Transverse colon (tissue), 4 donors: ENCODE measurements around the gene HMX2. TPM values are rescaled to one million over a fixed set of nuclear protein-coding genes. Genes with fewer than 3 reads are reported as not detected.

Experiments
- DNase-seq: peaks from one replicate; pipeline ENCODE4 v3.0.0-alpha.2; 2019
- H3K27ac ChIP-seq, 4 donors: fragments of 200-600 bp; sonication (generic); 2 replicates each; pipeline ENCODE4 v1.5.1; 2016 to 2018; ENCODE audit warnings: inconsistent platforms in 4 of 4
- H3K27me3 ChIP-seq: fragments of 200-600 bp; sonication (generic); 2 replicates; pipeline ENCODE4 v1.5.1; 2017; ENCODE audit warnings: inconsistent platforms
- H3K36me3 ChIP-seq, 4 donors: fragments of 200-600 bp; sonication (generic); 2 replicates each; pipeline ENCODE4 v1.5.1; 2017 to 2019; ENCODE audit warnings: inconsistent platforms in 4 of 4
- H3K4me1 ChIP-seq, 4 donors: fragments of 200-600 bp; sonication (generic); 2 replicates each; pipeline ENCODE4 v1.5.1; 2017 to 2020; ENCODE audit warnings: inconsistent platforms in 4 of 4
- H3K4me3 ChIP-seq, 4 donors: fragments of 200-600 bp; sonication (generic); 1 replicate in 1 of 4; 2 replicates in 3 of 4; pipeline versions ENCODE4 v1.5.1 to v1.6.1; 2017 to 2019; ENCODE audit warnings: inconsistent platforms in 4 of 4
- H3K9me3 ChIP-seq, 2 donors: fragments of 200-600 bp; sonication (generic); 2 replicates each; pipeline ENCODE4 v1.5.1; 2017 to 2019; ENCODE audit warnings: inconsistent platforms in 2 of 2
- EP300 ChIP-seq: sonication (generic); formaldehyde crosslinking; IDR thresholded peaks from one replicate; pipeline ENCODE4 v1.6.1; 2017; ENCODE audit warnings: antibody characterized with exemption, low read depth
- POLR2A ChIP-seq: fragments of 450-650 bp; IDR thresholded peaks from one replicate; pipeline ENCODE4 v1.6.1; 2016; ENCODE audit warnings: antibody characterized with exemption, mild to moderate bottlenecking, moderate library complexity
- POLR2AphosphoS5 ChIP-seq, 3 donors: sonication (generic); formaldehyde crosslinking; IDR thresholded peaks; one replicate each; pipeline ENCODE4 v1.6.1; 2016; ENCODE audit warnings: antibody characterized with exemption in 3 of 3
- WGBS, 2 donors: methylation state at CpG; one replicate each; pipeline ENCODE4 v1.1.5; 2018; ENCODE audit warnings: low coverage in 1 of 2; 5-methylcytosine and 5-hydroxymethylcytosine counted together
- in situ Hi-C, 4 donors: fragments of 200-750 bp; cut with MboI; loops; one replicate each; pipeline versions ENCODE4 v1.15.0 to v1.15.1; 2017; ENCODE audit warnings: low sequenced_read_pairs in 3 of 4, low pct_ligation_motif_present in 1 of 4, low pct_unique_long_range_greater_than_20kb in 1 of 4
- intact Hi-C: fragments of 100-400 bp; cut with DNase I; formaldehyde crosslinking; loops from one replicate; pipeline ENCODE4 v1.15.1; 2023; ENCODE audit warnings: low total_unique reads
- total RNA-seq, 4 donors: library from RNA; depleted of rRNA; stranded (reverse); fragments of >200 nt; gene quantifications; one replicate each; pipeline ENCODE4 v1.1.0, GENCODE V29; 2016
- TF ChIP-seq, protein P1 (sequence below), 5 experiments: fragments of 200-600 bp in 3 of 5; fragments of 450-650 bp in 2 of 5; sonication (generic) in 3 of 5; IDR thresholded peaks; 1 replicate in 2 of 5; 2 replicates in 3 of 5; pipeline ENCODE4 v1.5.1; 2016 to 2017; ENCODE audit warnings: antibody characterized with exemption in 5 of 5, inconsistent platforms in 3 of 5, mild to moderate bottlenecking in 2 of 5, moderate library complexity in 1 of 5

HMX2 gene
- total RNA-seq, 4 donors from 2014 or later, result 0.41 to 0.64 TPM; not detected in 2

DNA sequence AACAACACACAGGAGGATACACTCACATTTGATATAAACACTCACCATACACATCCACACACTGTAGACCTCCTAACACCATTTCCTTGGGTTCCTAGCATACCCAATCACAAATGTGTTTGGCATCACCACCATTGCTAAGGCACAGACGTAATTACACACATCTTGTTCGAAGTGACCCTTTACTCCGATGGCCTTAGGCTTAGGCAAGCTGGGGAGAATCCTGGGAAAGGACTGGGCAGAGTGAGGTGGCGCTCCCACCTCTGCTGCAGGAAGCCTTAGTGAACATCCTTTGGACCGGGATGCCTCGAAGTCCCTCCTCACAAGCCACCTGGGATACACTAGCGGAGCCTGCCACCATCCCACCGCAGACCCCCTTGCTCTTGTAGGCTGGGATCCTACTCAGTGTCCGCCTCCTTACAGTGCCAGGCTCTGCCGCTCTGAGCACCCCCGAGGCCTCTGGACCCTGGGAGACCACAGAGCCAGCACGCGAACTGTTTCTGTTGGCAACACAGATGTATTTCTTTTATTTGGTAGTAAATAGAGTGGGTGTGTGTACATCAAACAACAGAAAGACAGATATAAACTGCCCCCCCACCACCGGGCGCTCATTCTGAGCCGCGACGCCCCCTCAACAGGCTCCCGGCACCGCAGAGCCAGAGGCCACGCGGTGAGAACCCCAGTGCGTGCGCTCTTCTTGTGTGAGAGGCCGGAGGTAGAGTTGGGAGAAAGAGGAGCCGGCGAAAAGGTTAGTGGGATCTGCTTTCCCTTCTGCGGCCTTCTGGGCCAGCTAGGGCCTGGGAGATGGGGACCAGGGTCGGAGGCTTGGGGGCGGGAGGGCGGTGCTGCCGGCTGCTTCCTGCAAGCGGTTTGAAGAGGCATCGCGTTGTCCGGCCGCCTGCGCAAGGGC is 5.9 kb upstream of the HMX2 start:
- H3K4me1 ChIP-seq, result peaks cover 6 to 44% (median 19%) of the 10 kb centered on the region in 4 donors
- no peak for DNase-seq
- H3K9me3 ChIP-seq, result no peaks in the 10 kb centered on the region
- no peak overlapping the region for H3K4me3 ChIP-seq
- no peak overlapping the region for H3K27ac ChIP-seq
- intact Hi-C loops (no loop called here), in situ Hi-C loops (loop anchor here in 1 of 4 donors (25.0 kb wide), 1 partner anchor 420 kb away; no protein-coding TSS in a partner anchor)
- H3K36me3 ChIP-seq, result no peaks in the 10 kb centered on the region
- WGBS, 2 donors, result 25 to 26% methylated on average over 13 to 38 of the region's 38 CpGs
- no peak for TF ChIP-seq POLR2A
- TF ChIP-seq, protein P1, sequence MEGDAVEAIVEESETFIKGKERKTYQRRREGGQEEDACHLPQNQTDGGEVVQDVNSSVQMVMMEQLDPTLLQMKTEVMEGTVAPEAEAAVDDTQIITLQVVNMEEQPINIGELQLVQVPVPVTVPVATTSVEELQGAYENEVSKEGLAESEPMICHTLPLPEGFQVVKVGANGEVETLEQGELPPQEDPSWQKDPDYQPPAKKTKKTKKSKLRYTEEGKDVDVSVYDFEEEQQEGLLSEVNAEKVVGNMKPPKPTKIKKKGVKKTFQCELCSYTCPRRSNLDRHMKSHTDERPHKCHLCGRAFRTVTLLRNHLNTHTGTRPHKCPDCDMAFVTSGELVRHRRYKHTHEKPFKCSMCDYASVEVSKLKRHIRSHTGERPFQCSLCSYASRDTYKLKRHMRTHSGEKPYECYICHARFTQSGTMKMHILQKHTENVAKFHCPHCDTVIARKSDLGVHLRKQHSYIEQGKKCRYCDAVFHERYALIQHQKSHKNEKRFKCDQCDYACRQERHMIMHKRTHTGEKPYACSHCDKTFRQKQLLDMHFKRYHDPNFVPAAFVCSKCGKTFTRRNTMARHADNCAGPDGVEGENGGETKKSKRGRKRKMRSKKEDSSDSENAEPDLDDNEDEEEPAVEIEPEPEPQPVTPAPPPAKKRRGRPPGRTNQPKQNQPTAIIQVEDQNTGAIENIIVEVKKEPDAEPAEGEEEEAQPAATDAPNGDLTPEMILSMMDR (IDR thresholded peaks at IDR 0.05), result no peak
- no peak for TF ChIP-seq POLR2AphosphoS5 (IDR thresholded peaks at IDR 0.05)
- peaks cover 100% of the 10 kb centered on the region for H3K27me3 ChIP-seq

DNA sequence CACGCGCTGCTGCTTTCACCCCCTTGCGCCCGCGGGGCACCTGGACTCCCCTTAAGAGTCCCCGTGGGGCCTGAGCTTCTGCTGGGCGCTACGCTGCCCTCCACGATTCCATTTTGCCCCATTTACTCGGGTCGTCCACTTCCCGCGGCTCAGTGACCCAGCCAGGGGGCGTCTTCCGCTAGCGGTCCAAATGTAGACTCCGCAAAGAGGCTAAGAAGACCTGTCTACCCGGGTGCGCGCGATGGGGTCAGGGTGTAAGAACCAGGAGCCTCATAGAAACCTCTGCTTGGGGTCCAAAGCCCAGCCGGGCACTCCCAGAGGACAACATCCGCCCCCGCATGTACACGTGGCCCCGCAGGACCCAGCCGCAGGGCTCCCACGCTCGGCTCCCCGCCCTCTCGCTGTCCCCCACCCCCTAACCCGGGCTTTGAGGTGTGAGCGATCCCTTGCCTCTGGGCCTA is 5.2 kb upstream of the HMX2 start:
- no peak for DNase-seq
- H3K4me1 ChIP-seq, result peaks cover 0 to 40% (median 15%) of the 10 kb centered on the region in 4 donors
- in situ Hi-C loops (loop anchor here in 1 of 4 donors (25.0 kb wide), 1 partner anchor 420 kb away; no protein-coding TSS in a partner anchor), intact Hi-C loops (no loop called here)
- peaks cover 100% of the 10 kb centered on the region for H3K27me3 ChIP-seq
- 14% methylated on average over 28 of the region's 33 CpGs; no CpG with 5 or more reads in 1 of the 2 donors for WGBS, 2 donors
- H3K36me3 ChIP-seq, result no peaks in the 10 kb centered on the region
- no peaks in the 10 kb centered on the region for H3K9me3 ChIP-seq
- no peak overlapping the region for H3K27ac ChIP-seq
- no peak overlapping the region for H3K4me3 ChIP-seq
- TF ChIP-seq, protein P1 (IDR thresholded peaks at IDR 0.05), result no peak
- TF ChIP-seq EP300 (no peak), POLR2A (no peak), POLR2AphosphoS5 (IDR thresholded peaks at IDR 0.05) (no peak)

DNA sequence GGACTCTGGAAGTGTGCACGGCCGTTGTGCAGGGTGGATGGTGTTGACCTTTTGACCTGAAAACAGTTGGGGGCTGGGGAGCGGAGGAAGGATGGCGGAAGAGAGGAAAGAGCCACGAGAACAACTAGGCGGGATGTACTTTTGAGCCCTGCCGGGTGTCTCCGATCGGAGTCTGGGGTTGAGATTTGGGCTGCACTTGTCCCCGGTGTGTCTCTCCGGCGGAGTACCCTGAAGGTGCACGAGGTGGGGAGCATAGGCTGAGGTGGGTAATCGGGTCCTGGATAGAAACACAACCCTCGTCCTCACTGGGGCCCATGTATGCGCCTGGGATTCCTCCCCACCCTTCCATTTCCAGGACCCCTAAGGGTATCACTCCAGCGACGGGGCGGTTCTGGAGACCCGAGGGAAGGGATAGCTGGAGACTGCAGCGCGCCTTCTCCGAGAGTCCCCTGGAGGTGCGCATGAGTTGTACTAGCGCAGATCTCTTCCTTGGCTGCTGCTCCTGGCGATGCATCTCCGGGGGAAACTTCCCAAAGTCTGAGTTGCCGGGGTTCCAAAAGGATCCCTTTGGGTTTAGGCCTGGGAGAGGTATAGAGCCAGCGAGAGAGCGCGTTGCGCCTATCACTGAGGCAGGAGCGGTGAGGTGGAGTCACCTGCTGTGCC is 4.6 kb upstream of the HMX2 start:
- Histone ChIP-seq H3K4me3 (no peak overlapping the region), H3K27ac (no peak overlapping the region), H3K9me3 (no peaks in the 10 kb centered on the region), H3K36me3 (no peaks in the 10 kb centered on the region), H3K4me1 (peaks cover 0 to 44% (median 20%) of the 10 kb centered on the region in 4 donors), H3K27me3 (peaks cover 100% of the 10 kb centered on the region)
- no peak for DNase-seq
- intact Hi-C loops, result no loop called here
- 18% methylated on average over 33 of the region's 33 CpGs; no CpG with 5 or more reads in 1 of the 2 donors for WGBS, 2 donors
- in situ Hi-C loops, result loop anchor here in 1 of 4 donors (25.0 kb wide), 1 partner anchor 419 kb away; no protein-coding TSS in a partner anchor
- no peak for TF ChIP-seq POLR2A
- no peak for TF ChIP-seq POLR2AphosphoS5 (IDR thresholded peaks at IDR 0.05)
- no peak for TF ChIP-seq EP300
- TF ChIP-seq, protein P1 (IDR thresholded peaks at IDR 0.05), result no peak

DNA sequence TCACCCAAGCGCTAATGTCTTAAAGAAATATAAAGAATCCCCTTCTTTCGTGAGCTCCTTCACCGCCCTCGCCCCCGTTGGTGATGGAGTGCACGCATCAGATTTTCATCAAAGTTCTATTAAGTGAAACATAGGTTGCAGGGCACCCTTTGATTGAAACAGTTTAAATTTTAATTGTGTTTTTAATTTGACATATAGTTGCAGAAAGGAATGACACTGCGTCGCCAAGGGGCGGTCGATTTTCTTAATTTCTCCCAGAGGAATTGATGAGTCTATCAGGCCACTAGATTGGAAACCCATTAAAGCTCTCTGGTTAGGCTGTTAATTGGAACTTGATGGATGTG is 4.1 kb upstream of the HMX2 start:
- H3K36me3 ChIP-seq, result no peaks in the 10 kb centered on the region
- peaks cover 100% of the 10 kb centered on the region for H3K27me3 ChIP-seq
- no peaks in the 10 kb centered on the region for H3K9me3 ChIP-seq
- H3K4me1 ChIP-seq, result peaks cover 0 to 48% (median 25%) of the 10 kb centered on the region in 4 donors
- no peak overlapping the region for H3K4me3 ChIP-seq
- TF ChIP-seq POLR2AphosphoS5 (IDR thresholded peaks at IDR 0.05), result no peak
- TF ChIP-seq EP300, result no peak
- no peak for TF ChIP-seq POLR2A
- TF ChIP-seq, protein P1 (IDR thresholded peaks at IDR 0.05), result no peak
- in situ Hi-C loops (loop anchor here in 1 of 4 donors (25.0 kb wide), 1 partner anchor 419 kb away; no protein-coding TSS in a partner anchor), intact Hi-C loops (no loop called here)
- 22 to 25% methylated on average over 9 to 10 of the region's 10 CpGs for WGBS, 2 donors
- H3K27ac ChIP-seq, result no peak overlapping the region
- DNase-seq, result no peak
